ENCODE measurements around the gene NTN3.

Gene NTN3

GRCh38 chr16:2514333-2515179 is 43.5 kb downstream of the NTN3 start:
- DNase-seq (ENCODE audit: low spot score), result peak; percentile 11

- DNase-seq (ENCODE audit: low spot score), result no peak
These were observed 44.2 kb downstream of the NTN3 start for GRCh38 chr16:2515180-2515851.

GRCh38 chr16:2516391-2517240 is 45.5 kb downstream of the NTN3 start:
- no peak for DNase-seq (ENCODE audit: low spot score)

- DNase-seq (ENCODE audit: low spot score), result no peak
These were observed 47.0 kb downstream of the NTN3 start for GRCh38 chr16:2517954-2518605.

GRCh38 chr16:2518823-2519710 is 48.0 kb downstream of the NTN3 start:
- DNase-seq (ENCODE audit: low spot score), result no peak

GRCh38 chr16:2519711-2520080 is 48.6 kb downstream of the NTN3 start:
- no peak for DNase-seq (ENCODE audit: low spot score)

GRCh38 chr16:2520097-2520783 is 49.1 kb downstream of the NTN3 start, which contains the start of gene AMDHD2:
Gene AMDHD2 (plus strand): TSS chr16:2520371. CDS start chr16:2520459, 88 bp downstream.
- DNase-seq (ENCODE audit: low spot score), result peak; percentile 81

GRCh38 chr16:2520784-2521531 is 49.9 kb downstream of the NTN3 start:
- no peak for DNase-seq (ENCODE audit: low spot score)

Measured in SW480 (cell line).